ENCODE data around the gene RBM33.

RBM33 gene

GRCh38 chr7:155746188-155746587 is 101.7 kb downstream of the RBM33 start:
- no peak for DNase-seq (ENCODE audit: low read depth in 3 of 3)

- no peak for DNase-seq (ENCODE audit: low read depth in 3 of 3)
These were observed 102.7 kb downstream of the RBM33 start for GRCh38 chr7:155747209-155747608.

- no peak for DNase-seq (ENCODE audit: low read depth in 3 of 3)
These were observed 105.1 kb downstream of the RBM33 start for GRCh38 chr7:155749578-155749977.

GRCh38 chr7:155750255-155751125 is 106.0 kb downstream of the RBM33 start:
- no peak for DNase-seq (ENCODE audit: low read depth in 3 of 3)

GRCh38 chr7:155751409-155751808 is 106.9 kb downstream of the RBM33 start:
- no peak for DNase-seq (ENCODE audit: low read depth in 3 of 3)

- DNase-seq (ENCODE audit: low read depth in 3 of 3), result no peak
These were observed 108.4 kb downstream of the RBM33 start for GRCh38 chr7:155752756-155753445.

- DNase-seq (ENCODE audit: low read depth in 3 of 3), result no peak
These were observed 109.0 kb downstream of the RBM33 start for GRCh38 chr7:155753446-155753965.

- no peak for DNase-seq (ENCODE audit: low read depth in 3 of 3)
These were observed 109.7 kb downstream of the RBM33 start for GRCh38 chr7:155754165-155754564.

GRCh38 chr7:155755026-155755425 is 110.6 kb downstream of the RBM33 start:
- DNase-seq (ENCODE audit: low read depth in 3 of 3), result no peak

GRCh38 chr7:155756322-155756721 is 111.9 kb downstream of the RBM33 start:
- no peak for DNase-seq (ENCODE audit: low read depth in 3 of 3)

GRCh38 chr7:155758348-155758747 is 113.9 kb downstream of the RBM33 start:
- DNase-seq (ENCODE audit: low read depth in 3 of 3), result no peak

GRCh38 chr7:155759740-155760430 is 115.4 kb downstream of the RBM33 start:
- DNase-seq (ENCODE audit: low read depth in 3 of 3), result no peak

- DNase-seq (ENCODE audit: low read depth in 3 of 3), result no peak
These were observed 116.7 kb downstream of the RBM33 start for GRCh38 chr7:155761162-155761561.

- DNase-seq (ENCODE audit: low read depth in 3 of 3), result no peak
These were observed 117.6 kb downstream of the RBM33 start for GRCh38 chr7:155762036-155762435.

- DNase-seq (ENCODE audit: low read depth in 3 of 3), result no peak
These were observed 118.2 kb downstream of the RBM33 start for GRCh38 chr7:155762655-155763054.

- no peak for DNase-seq (ENCODE audit: low read depth in 3 of 3)
These were observed 118.7 kb downstream of the RBM33 start for GRCh38 chr7:155763122-155763521.

- peak in 2 of 3 experiments; percentile 23 to 62 for DNase-seq (ENCODE audit: low read depth in 3 of 3)
These were observed 119.4 kb downstream of the RBM33 start for GRCh38 chr7:155763691-155764437.

GRCh38 chr7:155764438-155764793 is 120.0 kb downstream of the RBM33 start:
- DNase-seq (ENCODE audit: low read depth in 3 of 3), result peak in 2 of 3 experiments; percentile 16 to 57

GRCh38 chr7:155765458-155765857 is 121.0 kb downstream of the RBM33 start:
- DNase-seq (ENCODE audit: low read depth in 3 of 3), result no peak

- DNase-seq (ENCODE audit: low read depth in 3 of 3), result no peak
These were observed 121.9 kb downstream of the RBM33 start for GRCh38 chr7:155766386-155766785.

Data from stimulated activated CD4-positive, alpha-beta T cell treated with anti-CD3 and anti-CD28 coated beads, TNF-alpha, amount 100 ng/mL, for 24 hours (primary cell).